Activated naive CD4-positive, alpha-beta T cell treated with anti-CD3 and anti-CD28 coated beads, Interleukin-2, amount 10 ng/mL, durations not matched to agents 7 days and 5 days (primary cell): ENCODE data around the gene IFNGR1.
"Not testable (repeated sequence)": the region's sequence is repeated elsewhere in the genome, so short reads cannot be mapped to it uniquely, and the experiment has no call there.

Source experiments
- CTCF ChIA-PET: fragments of 350-600 bp; sonication (Branson Sonifier 250); formaldehyde crosslinking; loops from one replicate; lab custom pipeline; 2021; ENCODE audit warnings: antibody characterized with exemption; lab: Charles Lee
- DNase-seq: peaks from one replicate; pipeline ENCODE4 v3.0.0-alpha.2; 2020
- H3K27ac Mint-ChIP-seq: one replicate; pipeline ENCODE4 v1.8.0; 2021; ENCODE audit warnings: mild to moderate bottlenecking, moderate library complexity, mixed read lengths
- H3K27me3 Mint-ChIP-seq: one replicate; pipeline ENCODE4 v1.8.0; 2021; ENCODE audit warnings: mild to moderate bottlenecking, mixed read lengths
- H3K36me3 Mint-ChIP-seq: one replicate; pipeline ENCODE4 v1.8.0; 2021; ENCODE audit warnings: mixed read lengths
- H3K4me1 Mint-ChIP-seq: one replicate; pipeline ENCODE4 v1.8.0; 2021; ENCODE audit warnings: mixed read lengths
- H3K4me3 Mint-ChIP-seq: one replicate; pipeline ENCODE4 v1.8.0; 2021; ENCODE audit warnings: mild to moderate bottlenecking, moderate library complexity, mixed read lengths
- H3K9me3 Mint-ChIP-seq: one replicate; pipeline ENCODE4 v1.8.0; 2021; ENCODE audit warnings: mixed read lengths

Gene IFNGR1

DNA sequence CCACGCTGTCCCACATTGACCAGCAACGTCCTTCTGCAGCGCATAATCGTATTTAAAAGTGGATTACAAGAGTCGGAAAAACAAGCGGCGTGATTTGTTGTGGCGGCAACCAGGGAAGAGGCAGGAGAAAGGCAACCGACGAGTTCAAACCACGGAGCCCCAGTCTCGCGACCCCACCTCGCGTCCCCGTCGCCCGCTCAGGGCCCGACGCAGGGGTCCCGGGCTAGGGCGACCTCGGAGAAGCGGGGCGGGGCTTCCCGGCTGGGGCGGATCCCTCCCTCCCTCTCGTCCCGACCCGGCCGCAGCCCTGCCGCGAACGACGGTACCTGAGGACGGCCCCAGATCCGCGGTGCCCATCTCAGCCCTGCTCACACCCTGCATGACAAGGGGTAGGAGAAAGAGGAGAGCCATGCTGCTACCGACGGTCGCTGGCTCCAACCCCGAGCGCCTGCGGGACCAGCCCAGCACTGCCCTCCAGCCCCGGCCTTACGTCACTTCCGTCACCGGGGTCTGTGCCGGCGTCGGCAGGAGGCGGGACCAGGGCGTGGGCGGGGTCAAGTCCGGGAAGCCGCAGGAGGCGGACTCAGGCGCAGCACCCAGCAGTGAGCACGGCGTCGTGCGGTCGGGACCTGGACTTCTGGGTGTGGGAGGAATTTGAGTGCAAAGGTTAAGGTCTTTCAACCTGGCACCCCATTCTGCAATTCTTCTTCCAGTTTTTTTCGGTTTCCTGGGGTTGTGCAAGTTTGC, at the start of gene IFNGR1:
TSS of gene IFNGR1 (minus strand) at position 469 of the 747 bp plus-strand sequence. CDS start at position 411, 58 bp downstream.
- H3K4me3 Mint-ChIP-seq: peak within 1 kb of the TSS; percentile 92
- CTCF ChIA-PET: interaction anchor here (1.3 kb wide), 1 partner anchor 13 kb away, joined by 5 read pairs; no protein-coding TSS in a partner anchor

DNA sequence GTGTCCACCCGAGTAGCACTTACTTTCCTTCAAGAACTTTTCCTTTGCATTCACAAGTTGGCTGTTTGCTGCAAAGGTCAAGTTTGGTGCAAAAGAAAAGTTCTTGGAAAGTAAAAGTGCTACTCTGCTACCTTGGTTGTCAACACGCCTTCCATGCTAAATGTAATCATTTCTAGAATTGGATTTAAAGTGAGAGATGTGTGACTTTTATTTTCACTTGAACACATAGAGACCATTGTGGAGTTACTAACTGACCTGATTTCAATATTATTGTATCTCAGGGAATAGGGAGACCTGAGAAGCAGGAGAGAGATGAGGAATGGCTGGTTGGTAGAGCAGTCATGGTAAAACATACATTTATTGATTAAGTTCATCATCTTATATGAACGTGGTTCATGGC, 49.7 kb upstream of the IFNGR1 start:
- H3K36me3 Mint-ChIP-seq: no peaks in the 10 kb centered on the region
- DNase-seq: no peak
- peaks cover 29% of the 10 kb centered on the region for H3K27me3 Mint-ChIP-seq
- H3K4me3 Mint-ChIP-seq: no peak overlapping the region
- no peak overlapping the region for H3K27ac Mint-ChIP-seq
- CTCF ChIA-PET: interaction anchor here (1.4 to 2.0 kb wide), 3 partner anchors 73 to 193 kb away, joined by 4 to 13 read pairs (median 6); no protein-coding TSS in a partner anchor
- H3K4me1 Mint-ChIP-seq: no peaks in the 10 kb centered on the region
- no peaks in the 10 kb centered on the region for H3K9me3 Mint-ChIP-seq

More for the DNA sequence above, at the start of gene IFNGR1:
- Mint-ChIP-seq H3K4me1 (peaks cover 50% of the 10 kb centered on the region), H3K27ac (peak within 1 kb of the TSS; percentile 96), H3K36me3 (peaks cover 6% of the 10 kb centered on the region), H3K27me3 (no peaks in the 10 kb centered on the region), H3K9me3 (no peaks in the 10 kb centered on the region)
- DNase-seq: peak; percentile 96

DNA sequence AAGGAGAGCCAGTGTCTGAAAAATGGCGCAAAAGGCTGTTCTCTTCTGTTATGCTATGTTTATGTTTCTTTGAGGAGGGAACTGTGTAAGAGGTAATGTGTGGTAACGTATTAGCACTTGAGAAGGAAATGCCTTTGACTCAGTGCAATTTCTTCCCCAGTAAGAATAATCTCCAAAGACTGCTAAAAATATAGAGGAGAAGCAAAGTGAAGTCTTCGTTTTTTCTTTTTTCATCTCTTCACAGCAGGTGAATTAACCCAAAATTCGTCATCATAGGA, 47.1 kb upstream of the IFNGR1 start:
- Mint-ChIP-seq H3K4me3 (no peak overlapping the region), H3K27ac (no peak overlapping the region), H3K4me1 (peaks cover 7% of the 10 kb centered on the region), H3K27me3 (peaks cover 28% of the 10 kb centered on the region), H3K36me3 (no peaks in the 10 kb centered on the region), H3K9me3 (no peaks in the 10 kb centered on the region)
- DNase-seq: no peak
- CTCF ChIA-PET: no interaction called here

DNA sequence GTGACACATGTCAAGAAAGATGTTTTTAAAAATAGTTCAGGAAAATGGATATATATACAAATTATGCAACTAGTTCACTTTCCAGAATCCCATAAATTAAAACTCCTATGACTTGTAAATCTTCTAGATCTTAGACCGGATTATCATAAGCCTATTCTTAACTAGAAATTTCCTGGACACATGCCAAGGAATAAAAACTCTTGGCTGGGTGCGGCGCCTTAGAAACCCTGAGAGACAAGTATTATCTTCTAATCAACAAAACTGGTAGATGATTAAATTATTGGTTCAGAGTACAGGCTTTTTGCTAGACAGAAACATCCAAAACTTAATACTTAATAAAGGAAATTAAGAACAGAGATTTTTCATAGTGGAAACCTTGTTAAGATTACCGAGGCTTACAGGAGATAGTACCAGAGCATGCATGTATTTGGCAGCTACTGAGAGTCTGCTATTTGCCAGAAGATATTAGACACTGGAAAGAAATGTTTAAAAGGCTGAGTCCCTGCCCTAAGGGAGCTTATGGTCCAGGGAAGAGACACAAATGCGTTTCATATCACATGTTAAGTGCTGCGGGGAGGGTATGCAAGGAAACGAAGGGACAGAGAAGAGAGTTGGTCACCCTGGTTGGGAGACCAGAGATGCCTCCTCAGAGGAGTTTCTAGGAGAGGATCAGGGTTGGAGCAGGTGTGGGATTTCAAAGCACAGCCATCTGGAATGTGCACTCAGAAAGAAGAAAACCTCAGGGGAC, 46.5 kb upstream of the IFNGR1 start:
- no peak overlapping the region for H3K27ac Mint-ChIP-seq
- CTCF ChIA-PET: no interaction called here
- peaks cover 28% of the 10 kb centered on the region for H3K27me3 Mint-ChIP-seq
- H3K9me3 Mint-ChIP-seq: no peaks in the 10 kb centered on the region
- peaks cover 7% of the 10 kb centered on the region for H3K4me1 Mint-ChIP-seq
- DNase-seq: no peak
- H3K36me3 Mint-ChIP-seq: no peaks in the 10 kb centered on the region
- H3K4me3 Mint-ChIP-seq: no peak overlapping the region

DNA sequence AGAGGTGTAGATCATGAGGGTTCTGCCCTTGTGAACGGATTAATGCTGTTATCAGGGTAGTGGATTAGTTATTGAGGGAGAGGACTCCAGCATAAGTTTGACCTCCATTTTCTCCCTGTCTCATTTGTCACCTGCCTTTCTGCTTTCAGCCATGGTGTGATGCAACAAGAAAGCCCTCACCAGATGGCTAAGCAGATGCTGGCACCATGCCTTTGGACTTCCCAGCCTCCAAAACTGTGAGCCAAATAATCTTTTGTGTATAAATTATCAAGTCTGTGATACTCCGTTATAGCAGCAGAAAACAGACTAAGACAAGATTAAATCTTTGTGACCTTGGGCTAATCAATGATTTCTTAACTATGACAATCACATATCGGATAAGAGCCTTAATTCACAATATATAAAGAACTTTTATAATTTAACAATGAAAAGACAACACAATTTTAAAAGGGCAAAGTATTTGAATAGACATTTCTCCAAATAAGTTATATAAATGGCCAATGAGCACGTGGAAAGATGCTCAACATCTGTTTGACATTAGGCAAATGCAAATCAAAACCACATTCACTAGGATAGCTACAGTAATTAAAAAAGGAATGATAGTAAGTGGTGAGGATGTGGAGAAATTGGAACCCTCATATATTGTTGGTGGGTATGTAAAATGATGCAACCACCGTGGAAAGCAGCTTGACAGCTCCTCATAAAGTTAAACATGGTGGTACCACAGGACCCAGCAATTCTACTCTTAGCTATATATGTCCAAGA, 45.3 kb upstream of the IFNGR1 start:
- CTCF ChIA-PET: interaction anchor here (0.9 kb wide), 1 partner anchor 170 kb away, joined by 3 read pairs; no protein-coding TSS in a partner anchor
- H3K27ac Mint-ChIP-seq: no peak overlapping the region
- peaks cover 7% of the 10 kb centered on the region for H3K4me1 Mint-ChIP-seq
- peaks cover 25% of the 10 kb centered on the region for H3K27me3 Mint-ChIP-seq
- H3K4me3 Mint-ChIP-seq: no peak overlapping the region
- H3K36me3 Mint-ChIP-seq: no peaks in the 10 kb centered on the region
- H3K9me3 Mint-ChIP-seq: no peaks in the 10 kb centered on the region
- DNase-seq: no peak

DNA sequence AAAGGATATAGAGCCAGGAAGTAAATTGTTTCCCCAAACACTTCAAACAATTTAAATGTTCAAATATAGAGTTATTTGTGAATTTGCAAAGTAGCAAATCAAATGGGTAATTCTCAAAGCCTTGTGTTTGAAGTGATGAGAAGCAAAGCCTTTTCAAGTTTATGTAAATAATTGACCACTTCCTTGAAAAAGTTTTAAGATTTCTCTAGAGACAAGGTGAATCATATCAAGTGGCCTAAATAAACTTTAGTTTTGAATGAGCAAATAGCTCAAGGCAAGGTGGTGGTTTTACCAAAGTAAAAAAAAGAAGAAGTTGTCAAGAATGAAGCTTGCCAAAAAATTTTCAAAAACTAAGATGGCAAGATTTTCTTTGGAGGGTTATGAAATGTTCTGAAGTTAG, 42.6 kb upstream of the IFNGR1 start:
- Mint-ChIP-seq H3K4me1 (peaks cover 7% of the 10 kb centered on the region), H3K27me3 (peaks cover 24% of the 10 kb centered on the region), H3K36me3 (no peaks in the 10 kb centered on the region), H3K27ac (no peak overlapping the region), H3K4me3 (no peak overlapping the region), H3K9me3 (no peaks in the 10 kb centered on the region)
- no peak for DNase-seq
- CTCF ChIA-PET: interaction anchor here (0.8 to 2.0 kb wide), 2 partner anchors 10 to 54 kb away, joined by 3 to 7 read pairs; no protein-coding TSS in a partner anchor

DNA sequence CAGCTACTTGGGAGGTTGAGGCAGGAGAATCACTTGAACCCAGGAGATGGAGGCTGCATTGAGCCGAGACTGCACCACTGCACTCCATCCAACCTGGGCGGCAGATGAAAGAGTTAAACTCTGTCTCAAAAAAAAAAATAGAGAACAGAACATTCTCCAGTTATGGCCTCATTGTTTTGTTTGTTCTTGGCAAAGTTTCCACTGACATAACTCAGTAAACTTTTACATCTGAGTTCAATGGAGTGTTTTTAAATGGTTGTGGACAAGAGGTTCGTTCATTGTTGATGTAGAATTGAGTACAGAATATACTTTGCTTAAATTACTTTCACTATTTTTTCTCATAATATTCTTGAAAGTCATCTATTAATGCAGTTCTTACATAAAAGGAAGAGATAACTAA, 42.2 kb upstream of the IFNGR1 start:
- peaks cover 7% of the 10 kb centered on the region for H3K4me1 Mint-ChIP-seq
- DNase-seq: no peak
- no peaks in the 10 kb centered on the region for H3K9me3 Mint-ChIP-seq
- peaks cover 21% of the 10 kb centered on the region for H3K27me3 Mint-ChIP-seq
- CTCF ChIA-PET: interaction anchor here (0.8 to 2.0 kb wide), 2 partner anchors 10 to 70 kb away, joined by 3 to 7 read pairs; no protein-coding TSS in a partner anchor
- no peak overlapping the region for H3K4me3 Mint-ChIP-seq
- H3K36me3 Mint-ChIP-seq: no peaks in the 10 kb centered on the region
- no peak overlapping the region for H3K27ac Mint-ChIP-seq

DNA sequence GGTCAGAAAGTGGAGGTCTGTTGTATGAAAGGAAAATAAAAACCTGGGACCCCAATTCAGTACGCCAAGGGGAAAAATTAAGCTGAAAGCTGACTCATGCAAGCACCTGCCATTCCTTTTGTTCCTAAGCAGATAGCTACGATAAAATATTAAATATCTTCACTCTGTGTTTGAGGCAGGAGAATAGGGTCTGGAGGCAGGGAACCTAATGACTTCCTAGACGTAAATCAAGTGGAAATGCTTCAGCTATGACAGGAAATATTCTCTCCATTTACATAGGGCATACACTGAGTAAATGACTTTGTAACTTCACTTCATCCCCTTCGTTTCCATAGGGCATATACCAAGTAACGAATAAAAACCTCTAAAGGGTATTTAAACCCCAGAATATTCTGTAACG, 41.0 kb upstream of the IFNGR1 start:
- H3K4me3 Mint-ChIP-seq: no peak overlapping the region
- CTCF ChIA-PET: interaction anchor here (0.7 kb wide), 1 partner anchor 166 kb away, joined by 3 read pairs; no protein-coding TSS in a partner anchor

DNA sequence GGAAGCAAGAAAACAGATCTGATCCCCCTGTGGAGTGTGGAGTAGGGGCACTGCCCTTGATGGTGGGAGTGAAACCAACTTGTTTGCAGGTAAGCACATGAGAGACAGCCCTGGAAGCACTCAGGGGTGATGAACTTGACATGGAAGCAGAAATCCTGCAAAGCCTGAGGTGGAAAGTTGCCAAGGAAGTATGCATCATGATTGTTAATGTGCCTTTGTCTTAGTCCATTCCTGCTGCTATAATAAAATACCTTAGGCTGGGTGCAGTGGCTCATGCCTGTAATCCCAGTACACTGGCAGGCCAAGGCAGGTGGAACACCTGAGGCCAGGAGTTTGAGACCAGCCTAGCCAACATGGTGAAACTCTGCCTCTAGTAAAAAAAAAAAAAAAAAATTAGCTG, 40.2 kb upstream of the IFNGR1 start:
- Mint-ChIP-seq H3K27ac (no peak overlapping the region), H3K9me3 (peaks cover 13% of the 10 kb centered on the region), H3K36me3 (peaks cover 3% of the 10 kb centered on the region), H3K27me3 (peaks cover 19% of the 10 kb centered on the region), H3K4me1 (peaks cover 7% of the 10 kb centered on the region), H3K4me3 (no peak overlapping the region)
- CTCF ChIA-PET: no interaction called here
- no peak for DNase-seq

More for the DNA sequence above, 41.0 kb upstream of the IFNGR1 start:
- Mint-ChIP-seq H3K27ac (no peak overlapping the region), H3K27me3 (peaks cover 20% of the 10 kb centered on the region), H3K9me3 (peaks cover 6% of the 10 kb centered on the region), H3K4me1 (peaks cover 7% of the 10 kb centered on the region), H3K36me3 (no peaks in the 10 kb centered on the region)
- no peak for DNase-seq

DNA sequence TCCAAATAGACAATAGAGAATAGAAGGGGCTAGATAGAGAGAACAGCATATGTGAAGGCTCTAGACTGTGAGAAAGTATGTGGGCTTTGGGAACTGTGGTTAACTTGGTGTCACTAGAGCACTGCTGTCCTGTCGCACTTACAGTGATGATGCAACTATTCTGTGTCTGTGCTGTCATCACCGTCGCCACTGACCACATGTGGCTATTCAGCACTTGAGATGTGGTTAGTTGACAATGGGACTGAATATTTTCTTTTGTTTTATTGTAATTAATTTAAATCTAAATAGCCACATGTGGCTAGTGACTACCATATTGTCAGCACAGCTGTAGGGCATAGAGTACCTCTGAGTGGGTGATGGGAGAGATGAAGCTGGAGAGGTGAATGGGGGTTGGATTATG, 39.0 kb upstream of the IFNGR1 start:
- CTCF ChIA-PET: no interaction called here
- Mint-ChIP-seq H3K4me1 (peaks cover 7% of the 10 kb centered on the region), H3K4me3 (no peak overlapping the region), H3K27me3 (peaks cover 11% of the 10 kb centered on the region), H3K27ac (no peak overlapping the region), H3K9me3 (peaks cover 17% of the 10 kb centered on the region), H3K36me3 (peaks cover 3% of the 10 kb centered on the region)
- no peak for DNase-seq

DNA sequence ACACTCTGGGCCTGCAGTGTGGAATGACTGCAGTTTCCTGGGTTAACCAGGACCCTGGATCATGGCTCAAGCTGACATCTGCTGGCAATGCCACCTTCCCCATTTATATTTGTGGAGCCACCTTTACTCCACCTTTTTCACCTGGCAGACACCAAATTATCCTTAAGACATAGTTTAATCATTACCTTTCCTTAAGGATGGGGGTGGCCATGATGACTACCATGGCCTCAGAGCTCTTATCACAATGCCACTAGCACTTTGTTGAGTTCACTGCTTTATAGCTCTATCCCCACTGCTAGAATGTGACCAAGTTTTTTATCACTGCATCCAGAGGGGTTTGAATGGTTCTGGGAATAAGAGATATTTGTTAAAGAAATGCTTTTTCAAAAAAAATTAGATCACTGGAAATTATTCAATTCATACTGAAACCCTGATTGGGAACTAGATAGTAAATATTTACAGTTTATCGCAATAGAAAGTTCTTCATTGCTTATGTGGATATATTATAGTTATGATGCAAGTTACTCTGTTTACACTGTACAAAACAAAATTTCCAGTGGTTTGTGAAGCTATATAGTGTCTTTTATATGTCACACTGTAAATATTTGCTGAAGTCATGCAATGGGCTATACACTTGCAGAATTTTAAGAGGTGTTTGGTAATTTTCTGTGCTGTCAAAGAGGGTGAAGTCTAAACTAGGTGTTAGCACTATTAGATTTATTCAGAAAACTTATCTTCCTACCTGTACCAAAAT, 37.3 kb upstream of the IFNGR1 start:
- no peak overlapping the region for H3K27ac Mint-ChIP-seq
- H3K27me3 Mint-ChIP-seq: peaks cover 23% of the 10 kb centered on the region
- peaks cover 2% of the 10 kb centered on the region for H3K4me1 Mint-ChIP-seq
- CTCF ChIA-PET: no interaction called here
- peaks cover 17% of the 10 kb centered on the region for H3K9me3 Mint-ChIP-seq
- H3K36me3 Mint-ChIP-seq: peaks cover 3% of the 10 kb centered on the region
- DNase-seq: no peak
- no peak overlapping the region for H3K4me3 Mint-ChIP-seq

DNA sequence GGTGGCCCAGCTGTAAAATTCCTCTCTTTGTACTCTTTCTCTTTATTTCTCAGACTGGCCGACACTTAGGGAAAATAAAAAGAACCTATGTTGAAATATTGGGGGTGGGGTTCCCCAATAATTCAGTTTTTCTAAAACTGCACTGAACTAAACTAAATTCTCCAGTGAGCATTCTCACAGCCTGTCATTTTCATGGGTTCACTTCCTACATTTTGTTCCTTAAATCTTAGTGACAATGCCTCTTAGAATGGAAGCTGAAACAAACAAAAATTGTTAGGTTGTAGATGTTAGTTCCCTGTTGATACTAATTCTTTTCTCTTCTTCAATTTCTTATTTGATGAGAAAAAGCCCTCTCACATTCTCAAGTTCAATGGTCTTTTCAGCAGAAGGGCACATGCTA, 35.8 kb upstream of the IFNGR1 start:
- CTCF ChIA-PET: no interaction called here
- H3K9me3 Mint-ChIP-seq: peaks cover 18% of the 10 kb centered on the region
- peaks cover 3% of the 10 kb centered on the region for H3K36me3 Mint-ChIP-seq
- no peak overlapping the region for H3K27ac Mint-ChIP-seq
- no peak overlapping the region for H3K4me3 Mint-ChIP-seq
- DNase-seq: no peak
- H3K4me1 Mint-ChIP-seq: no peaks in the 10 kb centered on the region
- H3K27me3 Mint-ChIP-seq: peaks cover 23% of the 10 kb centered on the region

DNA sequence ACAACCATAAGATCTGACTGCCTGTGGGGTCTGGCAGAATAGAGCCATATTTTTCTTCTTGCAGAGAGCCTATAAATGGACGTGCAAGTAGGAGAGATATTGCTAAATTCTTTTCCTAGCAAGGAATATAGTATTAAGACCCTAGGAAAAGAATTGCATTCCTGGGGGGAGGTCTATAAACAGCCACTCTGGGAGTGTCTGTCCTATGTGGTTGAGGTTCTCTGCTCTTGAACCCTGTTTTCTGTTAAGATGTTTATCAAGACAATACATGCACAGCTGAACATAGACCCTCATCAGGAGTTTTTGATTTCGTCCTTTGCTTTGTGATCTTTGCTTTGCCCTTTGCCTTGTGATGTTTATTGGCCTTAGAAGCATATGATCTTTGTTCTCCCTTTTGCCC, 35.2 kb upstream of the IFNGR1 start:
- H3K27ac Mint-ChIP-seq, CTCF ChIA-PET: not testable (repeated sequence)

More for the DNA sequence above, 35.2 kb upstream of the IFNGR1 start:
- not testable (repeated sequence) for H3K36me3 Mint-ChIP-seq, H3K4me1 Mint-ChIP-seq, DNase-seq, H3K4me3 Mint-ChIP-seq
- H3K27me3 Mint-ChIP-seq: peaks cover 23% of the 10 kb centered on the region
- H3K9me3 Mint-ChIP-seq: peaks cover 19% of the 10 kb centered on the region
